Stimulated activated CD4-positive, alpha-beta T cell treated with anti-CD3 and anti-CD28 coated beads, Interleukin-15, amount 100 ng/mL, for 1 hour (primary cell): ENCODE data around the gene INPP5J.
"Not testable (repeated sequence)": the region's sequence is repeated elsewhere in the genome, so short reads cannot be mapped to it uniquely, and the experiment has no call there.

Experiments
- DNase-seq, 2 donors: peaks; one replicate each; pipeline ENCODE4 v3.0.0-alpha.2; 2020; ENCODE audit warnings: low read depth in 1 of 2, low spot score in 1 of 2

The INPP5J gene

DNA sequence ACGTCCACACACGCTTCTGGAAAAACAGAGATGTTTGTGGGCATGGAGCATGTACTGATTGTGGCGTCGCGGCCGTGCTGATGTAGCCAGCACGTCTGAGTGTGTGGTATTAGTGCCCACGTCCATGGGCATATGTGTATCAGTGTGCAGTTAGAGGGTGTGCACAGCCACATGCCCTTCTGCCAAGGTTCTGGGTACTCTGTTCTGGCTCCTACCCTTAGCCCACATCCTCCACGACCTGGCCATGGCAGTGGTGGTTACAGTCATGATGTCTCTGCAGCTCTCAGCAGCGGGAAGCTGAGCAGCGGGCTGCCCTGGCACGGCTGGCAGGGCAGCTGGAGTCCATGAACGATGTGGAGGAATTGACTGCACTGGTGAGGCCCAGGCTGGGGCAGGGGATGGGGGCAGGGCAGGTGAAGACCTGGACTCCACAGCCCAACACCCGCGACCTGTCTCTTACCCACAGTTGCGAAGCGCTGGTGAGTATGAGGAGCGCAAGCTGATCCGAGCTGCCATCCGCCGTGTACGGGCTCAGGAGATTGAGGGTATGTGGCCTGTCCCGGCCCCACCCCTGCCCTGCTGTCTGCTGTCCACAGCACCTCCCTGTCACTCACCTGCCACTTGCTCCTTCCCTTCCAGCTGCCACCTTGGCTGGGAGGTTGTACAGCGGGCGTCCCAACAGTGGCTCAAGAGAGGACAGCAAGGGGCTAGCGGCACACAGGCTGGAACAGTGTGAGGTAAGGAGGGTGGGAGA is 34.4 kb upstream of the INPP5J start:
- no peak for DNase-seq

DNA sequence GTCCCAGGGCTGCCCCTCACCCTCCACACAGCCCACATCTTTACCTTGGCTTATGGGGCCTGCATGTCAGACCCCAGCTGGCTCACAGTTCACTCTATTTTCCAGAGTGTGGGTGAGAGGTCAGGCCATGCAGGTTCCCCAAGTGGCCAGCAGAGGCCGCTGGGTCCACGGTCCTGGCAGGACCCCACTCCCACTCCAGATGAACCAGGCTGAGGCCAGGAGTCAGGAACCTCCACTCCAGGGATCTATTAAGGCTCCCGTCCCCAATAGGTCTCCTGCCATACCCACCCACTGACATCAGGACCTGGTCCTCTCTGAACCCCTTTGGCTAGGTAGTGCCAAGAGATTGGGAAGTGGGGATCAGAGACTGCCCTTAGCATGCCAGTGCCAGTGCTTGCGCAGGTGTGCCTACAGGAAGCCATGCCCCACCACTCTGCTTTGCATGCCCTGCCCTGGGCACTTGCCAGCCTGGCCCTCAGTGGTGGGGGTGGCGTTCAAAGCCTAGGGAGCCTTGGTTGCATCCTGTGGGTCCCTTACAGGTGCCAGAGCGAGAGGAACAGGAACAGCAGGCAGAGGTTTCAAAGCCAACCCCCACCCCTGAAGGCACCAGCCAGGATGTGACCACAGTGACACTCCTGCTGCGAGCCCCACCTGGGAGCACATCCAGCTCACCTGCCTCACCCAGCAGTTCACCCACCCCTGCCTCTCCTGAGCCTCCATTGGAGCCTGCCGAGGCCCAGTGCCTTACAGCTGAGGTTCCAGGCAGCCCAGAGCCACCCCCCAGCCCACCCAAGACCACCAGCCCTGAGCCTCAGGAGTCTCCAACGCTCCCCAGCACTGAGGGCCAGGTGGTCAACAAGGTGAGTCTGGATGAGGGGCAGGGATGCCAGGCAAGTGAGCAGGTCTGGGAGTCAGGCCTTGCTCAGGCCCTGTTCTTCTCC is 33.3 kb upstream of the INPP5J start:
- no peak for DNase-seq

DNA sequence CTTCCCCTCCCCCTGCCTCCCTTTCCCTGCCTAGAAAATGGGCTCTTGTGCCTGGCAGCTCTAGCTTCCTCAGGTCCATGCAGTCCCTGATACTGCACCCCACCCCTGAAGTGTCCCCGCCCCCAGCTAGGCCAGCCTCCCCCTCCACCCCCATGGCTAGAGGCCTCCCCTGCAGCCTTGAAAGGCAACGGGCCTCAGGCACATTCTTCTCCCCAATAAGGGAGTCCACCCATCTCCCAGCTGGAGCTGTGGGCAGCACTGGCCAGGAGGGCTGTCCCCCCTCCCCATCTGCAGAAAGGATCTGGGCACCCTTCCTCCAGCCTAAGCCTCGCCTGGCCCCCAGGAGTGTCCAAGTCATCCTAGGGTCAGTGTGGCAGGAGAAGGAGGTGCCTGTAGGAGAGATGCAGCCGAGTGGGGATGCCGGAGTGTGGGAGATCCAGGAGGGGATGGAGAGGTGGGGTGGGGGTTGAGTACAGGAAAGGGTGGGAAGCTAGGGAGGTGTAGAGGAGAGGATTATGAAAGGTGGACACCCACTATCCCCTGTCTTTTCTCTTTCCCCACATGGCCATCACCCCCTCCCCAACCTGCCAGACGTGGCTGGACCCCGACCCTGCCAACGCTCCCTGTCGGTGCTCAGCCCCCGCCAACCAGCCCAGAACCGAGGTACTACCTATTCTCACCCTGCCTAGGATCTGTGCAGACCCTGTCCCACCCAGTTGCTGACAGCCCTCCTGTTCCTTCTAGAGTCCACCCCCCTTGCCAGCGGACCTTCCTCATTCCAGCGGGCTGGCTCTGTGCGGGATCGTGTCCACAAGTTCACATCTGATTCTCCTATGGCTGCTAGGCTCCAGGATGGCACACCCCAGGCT is 32.3 kb upstream of the INPP5J start:
- no peak for DNase-seq

DNA sequence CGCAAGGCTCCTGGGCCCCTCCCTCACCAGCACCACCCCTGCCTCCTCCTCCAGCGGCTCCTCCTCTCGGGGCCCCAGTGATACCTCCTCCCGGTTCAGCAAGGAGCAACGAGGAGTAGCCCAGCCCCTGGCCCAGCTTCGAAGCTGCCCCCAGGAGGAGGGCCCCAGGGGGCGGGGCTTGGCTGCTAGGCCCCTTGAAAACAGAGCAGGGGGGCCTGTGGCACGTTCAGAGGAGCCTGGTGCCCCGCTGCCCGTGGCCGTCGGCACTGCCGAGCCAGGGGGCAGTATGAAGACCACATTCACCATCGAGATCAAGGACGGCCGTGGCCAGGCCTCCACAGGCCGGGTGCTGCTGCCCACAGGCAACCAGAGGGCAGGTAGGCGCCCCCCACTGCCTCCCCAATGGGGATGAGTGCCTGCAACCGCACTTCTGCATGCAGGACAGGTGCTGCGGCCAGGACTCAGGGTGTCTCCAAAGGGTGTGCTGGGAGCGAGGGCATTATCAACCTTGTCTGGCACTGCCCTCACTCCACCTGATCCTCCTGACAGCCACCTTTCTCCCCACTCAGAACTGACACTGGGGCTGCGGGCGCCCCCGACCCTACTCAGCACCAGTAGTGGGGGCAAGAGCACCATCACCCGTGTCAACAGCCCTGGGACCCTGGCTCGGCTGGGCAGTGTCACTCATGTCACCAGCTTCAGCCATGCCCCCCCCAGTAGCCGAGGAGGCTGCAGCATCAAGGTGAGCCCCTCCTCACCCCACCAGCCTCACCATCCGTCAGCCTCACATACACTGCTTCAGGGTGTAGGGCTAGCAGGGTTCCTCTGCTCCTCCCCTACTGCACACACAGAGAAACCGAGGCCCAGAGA is 31.4 kb upstream of the INPP5J start:
- no peak for DNase-seq

DNA sequence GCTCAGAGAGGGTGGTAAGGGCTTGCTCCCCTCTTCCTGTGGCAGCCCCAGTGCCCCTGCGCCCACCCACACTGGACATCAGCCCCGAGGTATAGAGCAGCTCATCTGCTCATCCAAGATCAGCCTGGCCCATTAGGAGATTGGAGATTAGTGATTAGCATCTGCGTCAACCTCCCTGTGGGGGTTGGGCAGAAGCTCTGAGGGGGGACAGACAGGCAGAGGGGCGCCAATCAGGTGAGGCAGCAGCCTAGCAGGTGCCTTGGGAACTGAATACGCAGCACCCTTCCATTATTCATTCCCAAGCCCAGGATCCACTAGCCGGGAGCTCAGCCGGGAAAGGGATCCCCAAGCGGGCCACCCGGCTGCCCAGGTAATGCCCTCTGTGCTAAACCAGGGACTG is 30.6 kb upstream of the INPP5J start:
- no peak for DNase-seq

DNA sequence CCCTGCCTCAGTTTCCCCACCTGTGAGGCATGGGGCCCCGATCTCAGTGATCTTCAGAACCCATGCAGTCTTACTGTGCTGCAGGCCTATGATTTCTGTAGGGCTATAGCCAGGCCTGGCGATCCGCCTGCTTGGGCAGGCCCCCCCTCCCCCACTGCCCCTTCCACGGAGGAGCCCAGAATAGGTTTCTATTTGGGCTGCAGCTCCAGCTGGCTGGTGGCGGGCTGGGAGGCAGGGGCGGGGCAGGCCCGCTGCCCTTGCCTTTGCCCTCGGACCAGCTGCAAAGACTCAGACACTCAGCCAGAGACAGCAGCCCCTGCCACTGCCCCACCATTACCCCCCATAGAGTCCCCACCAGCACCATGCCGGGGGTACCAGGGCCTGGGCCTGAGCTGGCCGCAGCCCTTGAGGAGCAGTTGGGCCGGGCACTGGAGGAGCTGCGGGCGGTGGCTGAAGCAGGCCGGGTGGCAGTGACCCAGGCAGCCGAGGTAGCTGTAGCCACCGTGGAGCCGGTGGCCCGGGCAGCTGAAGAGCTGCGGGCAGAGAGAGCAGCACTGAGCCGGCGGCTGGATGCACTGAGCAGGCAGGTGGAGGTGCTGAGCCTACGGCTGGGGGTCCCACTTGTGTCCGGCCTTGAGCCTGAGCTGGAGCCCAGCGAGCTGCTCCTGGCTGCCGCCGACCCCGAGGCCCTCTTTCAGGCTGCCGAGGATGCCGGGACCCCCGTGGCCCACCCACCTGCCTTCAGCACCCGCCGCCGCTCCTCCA is 29.5 kb upstream of the INPP5J start:
- no peak for DNase-seq

DNA sequence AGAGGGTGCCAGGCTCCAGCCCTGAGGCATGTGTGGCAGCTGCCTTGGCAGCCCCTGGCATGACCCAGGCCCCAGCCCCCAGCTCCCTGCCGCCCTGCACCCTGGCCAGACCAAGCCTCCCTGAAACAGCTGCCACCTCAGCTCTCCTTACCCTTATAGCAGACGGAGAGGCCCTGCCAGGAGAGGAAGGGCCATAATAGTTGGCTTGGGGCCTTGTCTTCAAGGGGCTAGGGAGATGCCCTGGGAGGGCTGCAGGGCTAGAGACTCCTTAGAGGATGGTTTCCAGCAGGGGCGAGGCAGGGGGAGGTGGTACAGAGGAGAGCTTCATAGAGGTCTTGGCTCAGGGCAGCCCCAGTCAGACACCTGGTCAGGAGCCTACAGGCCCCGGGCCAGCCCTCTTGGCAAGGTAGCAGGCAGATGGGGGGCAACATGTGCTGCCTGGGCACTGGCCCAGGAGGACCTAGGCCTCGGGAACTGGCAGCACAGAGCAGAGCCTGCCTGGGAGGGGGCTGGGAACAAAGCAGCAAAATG is 28.7 kb upstream of the INPP5J start:
- DNase-seq: no peak

DNA sequence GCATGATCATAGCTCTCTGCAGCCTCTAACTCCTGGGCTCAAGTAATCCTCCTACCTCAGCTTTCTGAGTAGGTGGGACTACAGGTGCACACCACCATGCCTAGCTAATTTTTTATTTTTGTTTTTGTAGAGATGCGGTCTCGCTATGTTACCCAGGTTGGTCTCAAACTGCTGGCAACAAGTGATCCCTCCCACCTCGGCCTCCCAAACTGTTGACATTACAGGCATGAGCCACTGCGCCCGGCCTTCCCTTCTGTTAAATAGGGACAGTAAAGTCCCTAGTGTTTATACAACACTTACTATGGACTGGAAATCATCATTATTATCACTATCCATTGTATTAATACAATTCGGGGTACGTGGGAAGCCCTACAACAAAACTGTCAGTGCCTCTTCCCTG is 28.0 kb upstream of the INPP5J start:
- no peak for DNase-seq

DNA sequence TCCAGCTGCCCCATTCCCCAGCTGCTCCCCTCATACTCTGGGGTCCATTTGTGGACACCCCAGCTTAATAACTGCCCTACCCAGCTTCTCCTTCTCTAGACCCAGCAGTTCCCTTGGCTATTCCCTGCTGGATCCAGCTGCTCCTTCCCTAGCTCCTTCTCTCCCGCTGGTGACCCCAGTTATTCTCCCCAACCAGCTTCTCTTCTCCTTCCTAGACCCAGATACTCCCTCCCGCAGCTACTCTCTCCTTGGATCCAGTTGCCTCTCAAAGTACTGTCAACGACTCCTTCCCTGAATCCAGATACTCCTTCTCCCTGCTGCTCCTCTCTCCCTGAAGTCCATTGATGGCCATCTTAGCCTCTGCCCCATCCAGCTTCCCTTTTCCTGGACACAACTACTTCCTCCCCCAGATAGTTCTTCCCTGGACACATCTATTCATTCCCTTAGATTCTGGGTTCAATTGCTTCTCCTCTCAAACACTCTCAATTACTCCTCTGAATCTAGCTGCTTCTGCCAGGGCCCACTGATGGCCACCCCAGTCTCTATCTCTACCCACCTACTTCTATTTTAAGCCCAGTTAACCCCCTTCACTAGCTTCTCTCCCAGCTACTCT is 27.0 kb upstream of the INPP5J start:
- no peak for DNase-seq

DNA sequence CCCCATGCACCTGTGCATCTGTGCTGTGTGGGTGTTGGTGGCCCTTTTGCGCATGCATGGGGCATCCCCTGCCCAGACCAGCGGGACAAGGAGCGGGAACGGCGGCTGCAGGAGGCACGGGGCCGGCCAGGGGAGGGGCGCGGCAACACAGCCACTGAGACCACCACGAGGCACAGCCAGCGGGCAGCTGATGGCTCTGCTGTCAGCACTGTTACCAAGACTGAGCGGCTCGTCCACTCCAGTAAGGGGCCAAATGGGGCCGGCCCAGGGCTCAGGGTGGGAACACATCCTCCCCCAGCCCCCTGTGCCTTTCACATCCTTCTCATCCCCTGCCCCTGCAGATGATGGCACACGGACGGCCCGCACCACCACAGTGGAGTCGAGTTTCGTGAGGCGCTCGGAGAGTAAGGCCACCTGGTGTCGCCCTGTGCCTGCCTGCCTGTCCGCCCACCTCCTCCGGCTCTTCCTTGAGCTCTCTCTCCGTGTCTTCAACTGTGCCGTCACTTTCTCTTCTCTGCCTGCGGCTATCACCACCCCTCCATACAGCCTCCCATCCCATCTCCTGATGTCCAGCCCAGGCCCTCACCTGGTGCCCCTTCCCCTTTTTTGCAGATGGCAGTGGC is 26.0 kb upstream of the INPP5J start:
- no peak for DNase-seq

DNA sequence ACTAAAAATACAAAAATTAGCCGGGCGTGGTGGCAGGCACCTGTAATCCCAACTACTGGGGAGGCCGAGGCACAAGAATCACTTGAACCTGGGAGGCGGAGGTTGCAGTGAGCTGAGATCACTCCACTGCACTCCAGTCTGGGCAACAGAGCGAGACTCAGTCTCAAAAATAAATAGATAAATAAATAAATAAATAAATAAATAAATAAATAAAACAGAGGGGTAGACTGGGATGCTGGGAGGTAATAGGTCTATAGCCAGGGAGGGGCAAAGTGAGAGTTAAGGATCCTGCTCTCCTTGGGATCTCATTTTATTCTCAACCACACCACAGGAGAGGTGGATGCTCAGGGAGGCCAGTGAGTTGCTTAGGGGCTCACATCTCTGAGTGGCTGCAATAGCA is 25.2 kb upstream of the INPP5J start:
- DNase-seq: not testable (repeated sequence)

DNA sequence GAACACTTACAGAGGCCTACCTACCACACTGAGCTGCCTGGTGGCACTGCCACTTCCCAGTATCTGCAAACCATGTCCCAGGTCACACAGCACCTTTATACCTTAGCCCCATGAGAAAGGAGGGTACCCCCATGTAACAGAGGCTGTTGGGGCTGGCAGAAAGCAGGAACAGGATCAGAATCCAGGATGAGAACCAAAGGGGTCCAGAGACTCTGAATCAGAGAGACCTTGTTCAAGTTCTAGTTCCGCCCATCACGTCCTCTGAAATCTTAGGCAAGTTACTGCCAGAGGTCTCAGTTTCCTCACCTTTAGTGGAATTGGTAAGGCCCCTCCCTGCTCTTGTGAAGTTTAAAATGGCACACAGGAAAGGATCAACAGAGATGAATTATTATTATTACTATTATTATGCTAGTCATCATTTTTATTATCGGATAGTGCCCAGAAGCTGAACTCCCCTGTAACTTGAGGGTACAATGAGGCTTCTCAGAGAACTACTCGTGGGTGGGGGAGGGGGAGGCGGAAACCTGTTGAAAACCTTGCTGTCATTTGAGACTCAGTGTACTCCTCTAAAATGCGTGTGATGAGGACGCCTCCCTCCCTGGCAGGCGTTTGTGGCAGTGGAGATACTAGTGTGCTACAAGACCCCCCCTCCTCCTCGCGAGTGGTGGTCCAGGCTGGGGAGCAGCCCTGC is 24.7 kb upstream of the INPP5J start:
- no peak for DNase-seq

DNA sequence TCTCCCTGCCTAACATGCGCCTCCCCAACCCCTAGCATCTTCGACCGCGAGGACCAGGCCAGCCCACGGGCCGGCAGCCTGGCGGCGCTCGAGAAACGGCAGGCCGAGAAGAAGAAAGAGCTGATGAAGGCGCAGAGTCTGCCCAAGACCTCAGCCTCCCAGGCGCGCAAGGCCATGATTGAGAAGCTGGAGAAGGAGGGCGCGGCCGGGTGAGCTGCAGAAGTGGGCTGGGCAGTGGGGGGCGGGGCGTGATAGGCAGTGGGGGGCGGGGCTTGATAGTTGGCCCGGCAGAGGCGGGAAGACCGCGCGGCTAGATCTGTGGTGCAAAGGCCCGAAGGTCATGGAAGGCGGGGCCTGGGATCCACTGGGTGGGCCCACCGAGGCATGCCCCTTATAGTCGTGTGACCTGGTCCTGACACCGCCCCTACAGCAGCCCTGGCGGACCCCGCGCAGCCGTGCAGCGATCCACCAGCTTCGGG is 24.1 kb upstream of the INPP5J start:
- DNase-seq: no peak

DNA sequence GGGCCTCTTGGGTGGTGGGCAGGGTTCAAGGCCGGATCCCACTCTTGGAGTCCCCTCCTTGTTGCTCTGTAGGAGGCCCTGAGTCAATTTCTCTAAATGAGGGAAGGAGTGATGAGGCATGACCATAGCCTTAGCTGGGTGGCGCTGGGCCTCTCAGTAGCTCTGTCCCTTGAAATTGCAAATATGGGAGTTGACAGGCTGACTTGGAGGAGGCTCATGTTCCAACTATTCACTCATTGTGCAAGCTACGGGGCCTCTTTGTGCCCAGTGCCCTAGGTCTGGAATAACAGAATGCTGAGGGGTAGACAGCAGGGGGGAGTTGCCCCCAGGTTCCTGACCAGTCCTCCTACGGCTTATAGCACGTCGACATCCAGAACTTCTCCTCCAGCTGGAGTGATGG is 23.4 kb upstream of the INPP5J start:
- no peak for DNase-seq

DNA sequence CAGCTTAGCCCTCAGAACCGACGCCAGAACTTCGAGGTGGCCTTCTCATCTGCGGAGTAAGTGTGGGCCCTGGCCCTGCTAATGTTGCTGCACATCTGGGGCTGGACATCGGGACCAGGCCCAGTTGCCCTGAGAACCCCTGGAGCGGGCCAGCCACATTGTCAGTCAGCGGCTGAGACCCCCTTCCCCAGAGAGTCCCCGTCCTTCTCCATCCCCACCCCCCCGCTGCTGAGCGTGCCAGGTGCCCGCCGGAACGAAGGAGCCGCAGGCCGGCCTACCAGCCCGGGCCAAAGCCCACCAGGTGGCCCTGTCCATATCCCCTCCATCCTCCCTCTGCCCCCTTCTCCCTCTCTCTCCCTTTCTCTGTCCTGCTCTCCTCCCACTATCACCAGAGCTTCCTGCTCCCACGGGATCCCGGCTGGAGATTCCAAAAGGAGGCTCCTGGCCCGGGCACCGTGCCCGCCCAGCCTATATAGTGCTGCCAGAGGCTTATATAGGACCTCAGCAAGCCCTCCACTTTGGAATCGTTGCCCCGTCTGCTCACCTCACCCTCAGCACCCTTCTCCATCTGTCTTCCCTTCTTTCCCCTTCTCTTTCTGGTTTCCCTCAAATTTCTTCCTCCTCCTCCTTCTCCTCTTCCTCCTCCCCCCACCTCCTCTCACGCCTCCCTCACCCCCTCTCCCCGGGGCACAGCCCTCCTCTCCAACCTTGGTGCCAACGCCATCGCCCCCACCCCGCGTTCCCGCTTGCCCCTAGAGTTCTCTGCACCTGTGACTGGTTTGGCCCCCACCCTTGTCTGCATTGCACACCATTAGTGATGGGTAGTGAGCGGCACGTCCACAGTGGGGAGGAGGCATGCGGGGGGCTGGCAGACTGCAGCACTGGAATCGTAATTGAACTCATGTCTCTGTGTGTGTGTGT is 22.7 kb upstream of the INPP5J start:
- DNase-seq: no peak

DNA sequence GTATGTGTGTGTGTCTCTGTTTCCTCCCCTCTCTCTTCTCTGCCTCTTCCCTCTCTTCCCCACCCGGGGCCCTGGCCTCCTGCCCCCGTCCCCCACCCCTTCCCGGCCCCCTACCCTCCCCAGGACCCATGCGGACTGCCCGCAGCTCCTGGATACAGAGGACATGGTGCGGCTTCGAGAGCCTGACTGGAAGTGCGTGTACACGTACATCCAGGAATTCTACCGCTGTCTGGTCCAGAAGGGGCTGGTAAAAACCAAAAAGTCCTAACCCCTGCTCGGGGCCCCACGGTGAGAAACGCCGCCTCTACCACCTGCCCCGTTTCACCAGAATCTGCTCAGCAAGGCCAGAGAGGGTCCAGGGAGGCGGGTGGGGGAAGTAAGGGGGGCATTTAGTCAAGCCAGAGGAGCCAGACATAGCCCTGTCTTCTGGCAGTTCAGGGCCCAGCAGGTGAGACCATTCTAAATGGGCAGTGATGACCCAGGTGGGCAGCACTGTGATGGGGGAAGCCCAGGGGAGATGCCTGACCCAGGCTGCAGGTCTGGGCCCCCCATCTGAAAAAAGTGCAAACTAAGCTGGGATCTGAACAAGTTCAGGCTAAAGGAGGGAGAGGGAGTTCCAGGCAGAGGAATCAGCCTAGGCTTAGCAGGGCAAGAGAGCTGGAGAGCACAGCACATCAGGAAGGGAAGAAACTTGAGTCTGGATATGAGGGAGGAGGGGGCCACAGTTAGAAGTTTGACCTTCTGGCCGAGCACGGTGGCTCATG is 21.8 kb upstream of the INPP5J start:
- DNase-seq: no peak
